T-helper 17 cell (primary cell): ENCODE results near the gene NUDCD2. TPM values are rescaled to one million over a fixed set of nuclear protein-coding genes. Genes with fewer than 3 reads are reported as not detected.
"Not testable (repeated sequence)": the region's sequence is repeated elsewhere in the genome, so short reads cannot be mapped to it uniquely, and the experiment has no call there.

Experiments used
- ATAC-seq: fragments of 150-1000 bp; cut with Tn5 transposase; 2 replicates; pipeline ENCODE4 v1.10.0; 2021; ENCODE audit warnings: mild to moderate bottlenecking, moderate library complexity
- DNase-seq, 3 donors: peaks; one replicate each; pipeline versions ENCODE4 v3.0.0 to v3.0.0-alpha.2; 2020 to 2021
- H3K9me3 ChIP-seq: one replicate; pipeline ENCODE4 v1.7.0; 2013; ENCODE audit warnings: low read length, mild to moderate bottlenecking; ENCODE audit not compliant: control insufficient read depth, poor library complexity, severe bottlenecking
- H3K27ac Mint-ChIP-seq: one replicate; pipeline ENCODE4 v1.8.0; 2022; ENCODE audit warnings: mild to moderate bottlenecking, moderate library complexity, mixed read lengths
- H3K27me3 Mint-ChIP-seq: one replicate; pipeline ENCODE4 v1.8.0; 2022; ENCODE audit warnings: mixed read lengths
- H3K36me3 Mint-ChIP-seq: one replicate; pipeline ENCODE4 v1.8.0; 2022; ENCODE audit warnings: low read depth, mixed read lengths
- H3K4me1 Mint-ChIP-seq: one replicate; pipeline ENCODE4 v1.8.0; 2022; ENCODE audit warnings: mild to moderate bottlenecking, mixed read lengths
- H3K4me3 Mint-ChIP-seq: one replicate; pipeline ENCODE4 v1.8.0; 2022; ENCODE audit warnings: mild to moderate bottlenecking, moderate library complexity, mixed read lengths
- total RNA-seq, 4 donors: library from RNA in 2 of 4; stranded (reverse) in 2 of 4; gene quantifications; one replicate each; pipeline ENCODE4 v1.2.3 and lab custom pipeline; 2022 to 2026

NUDCD2 gene
- total RNA-seq, 2 donors from 2014 or later = 17.9 to 19.5 TPM

DNA sequence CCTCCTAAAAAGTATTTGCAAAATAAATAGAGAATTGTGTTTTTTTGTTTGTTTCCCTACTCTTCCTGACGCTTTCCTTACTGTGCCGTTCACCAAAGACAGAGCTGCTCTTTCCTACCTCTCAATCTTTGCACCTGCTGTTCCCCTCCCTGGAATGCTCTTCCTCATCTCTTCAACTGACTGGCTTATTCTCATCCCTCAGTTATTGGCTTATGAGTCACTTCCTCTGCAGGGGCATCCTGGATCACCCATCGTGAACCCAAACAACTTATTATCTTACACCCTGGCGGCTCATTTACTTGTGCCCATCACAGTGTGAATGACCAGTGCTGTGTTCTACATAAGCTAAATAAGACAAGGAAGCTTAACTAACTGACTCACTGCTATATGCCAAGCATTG, 58.6 kb downstream of the NUDCD2 start:
- peaks cover 25% of the 10 kb centered on the region for H3K27me3 Mint-ChIP-seq
- H3K27ac Mint-ChIP-seq = no peak overlapping the region
- H3K4me1 Mint-ChIP-seq = no peaks in the 10 kb centered on the region
- DNase-seq (no peak), ATAC-seq (no peak)
- H3K4me3 Mint-ChIP-seq = no peak overlapping the region
- H3K36me3 Mint-ChIP-seq = no peaks in the 10 kb centered on the region
- no peaks in the 10 kb centered on the region for H3K9me3 ChIP-seq

DNA sequence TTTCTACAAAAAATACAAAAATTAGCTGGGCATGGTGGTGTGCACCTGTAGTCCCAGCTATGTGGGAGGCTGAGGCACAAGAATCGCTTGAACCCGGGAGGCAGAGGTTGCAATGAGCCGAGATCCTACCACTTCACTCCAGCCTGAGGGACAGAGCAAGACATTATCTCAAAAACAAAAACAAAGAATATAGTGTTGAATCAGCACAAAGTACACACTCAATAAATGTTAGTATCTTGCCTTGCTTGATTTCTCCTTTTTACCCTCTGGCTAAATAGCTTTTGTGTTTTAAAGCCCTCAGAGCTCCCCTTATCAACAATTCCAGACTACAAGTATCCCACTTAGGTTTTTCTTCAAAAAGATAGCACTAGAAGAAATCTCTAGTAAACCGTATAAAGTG, 60.0 kb downstream of the NUDCD2 start:
- DNase-seq (no peak), ATAC-seq (no peak)
- Mint-ChIP-seq H3K36me3 (no peaks in the 10 kb centered on the region), H3K4me1 (no peaks in the 10 kb centered on the region), H3K4me3 (no peak overlapping the region), H3K27me3 (peaks cover 32% of the 10 kb centered on the region), H3K27ac (no peak overlapping the region)
- H3K9me3 ChIP-seq = no peaks in the 10 kb centered on the region

- Mint-ChIP-seq H3K4me3 (no peak overlapping the region), H3K27me3 (peaks cover 34% of the 10 kb centered on the region), H3K4me1 (no peaks in the 10 kb centered on the region), H3K36me3 (no peaks in the 10 kb centered on the region), H3K27ac (no peak overlapping the region)
- ATAC-seq = no peak
- no peak for DNase-seq
- no peaks in the 10 kb centered on the region for H3K9me3 ChIP-seq
Measured at GRCh38 chr5:163397354-163397753, 62.5 kb downstream of the NUDCD2 start.

GRCh38 chr5:163396818-163397340, 63.0 kb downstream of the NUDCD2 start:
- not testable (repeated sequence) for DNase-seq, H3K27ac Mint-ChIP-seq, H3K4me3 Mint-ChIP-seq, H3K36me3 Mint-ChIP-seq, H3K4me1 Mint-ChIP-seq, ATAC-seq, H3K9me3 ChIP-seq
- peaks cover 37% of the 10 kb centered on the region for H3K27me3 Mint-ChIP-seq

Other genes with a start within 250 kb of the NUDCD2 start
- gene CCNG1, start 22.5 kb downstream of the NUDCD2 start, total RNA-seq = 100 to 1,000 TPM in 1 of 2 donors, 10 to 100 TPM in 1; 79.1 to 121 TPM
- gene HMMR, start 530 bp upstream of the NUDCD2 start, total RNA-seq = under 1 TPM; 0.45 to 0.52 TPM
- gene MAT2B, start 45.5 kb upstream of the NUDCD2 start, total RNA-seq = 10 to 100 TPM; 55.5 to 70.4 TPM